Vagina (tissue), 2 donors: ENCODE data around the gene OSBPL10.

Experiments used
- POLR2A ChIP-seq, 2 donors: fragments of 450-650 bp; IDR thresholded peaks; one replicate each; pipeline ENCODE4 v1.6.1; 2017; ENCODE audit warnings: antibody characterized with exemption in 2 of 2, mild to moderate bottlenecking in 2 of 2, moderate library complexity in 2 of 2
- TF ChIP-seq, protein P1 (sequence below), 3 experiments: fragments of 450-650 bp in 2 of 3; fragments of 200-600 bp in 1 of 3; sonication (generic) in 1 of 3; IDR thresholded peaks; one replicate each; pipeline ENCODE4 v1.5.1; 2017 to 2019; ENCODE audit warnings: antibody characterized with exemption in 3 of 3, mild to moderate bottlenecking in 2 of 3, moderate library complexity in 2 of 3

DNA sequence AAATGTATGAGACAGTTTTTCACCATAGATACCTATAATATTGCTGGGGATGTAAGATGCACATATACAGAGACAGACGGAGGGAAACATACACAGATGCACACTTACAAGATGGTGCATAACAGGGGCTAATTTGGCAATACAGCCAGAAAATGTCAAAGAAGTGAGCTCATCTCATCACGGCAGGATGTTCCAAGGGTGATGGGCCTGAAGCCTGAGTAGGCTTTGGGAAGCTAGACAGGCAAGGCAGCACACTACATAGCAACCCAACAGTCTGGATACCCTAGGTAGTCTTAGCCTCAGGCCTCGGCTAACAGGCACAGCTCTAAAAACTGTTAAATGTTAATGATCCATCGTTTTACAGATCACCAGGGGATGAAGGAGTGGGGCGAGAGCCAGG is 148.5 kb downstream of the OSBPL10 start:
- TF ChIP-seq, protein P1, sequence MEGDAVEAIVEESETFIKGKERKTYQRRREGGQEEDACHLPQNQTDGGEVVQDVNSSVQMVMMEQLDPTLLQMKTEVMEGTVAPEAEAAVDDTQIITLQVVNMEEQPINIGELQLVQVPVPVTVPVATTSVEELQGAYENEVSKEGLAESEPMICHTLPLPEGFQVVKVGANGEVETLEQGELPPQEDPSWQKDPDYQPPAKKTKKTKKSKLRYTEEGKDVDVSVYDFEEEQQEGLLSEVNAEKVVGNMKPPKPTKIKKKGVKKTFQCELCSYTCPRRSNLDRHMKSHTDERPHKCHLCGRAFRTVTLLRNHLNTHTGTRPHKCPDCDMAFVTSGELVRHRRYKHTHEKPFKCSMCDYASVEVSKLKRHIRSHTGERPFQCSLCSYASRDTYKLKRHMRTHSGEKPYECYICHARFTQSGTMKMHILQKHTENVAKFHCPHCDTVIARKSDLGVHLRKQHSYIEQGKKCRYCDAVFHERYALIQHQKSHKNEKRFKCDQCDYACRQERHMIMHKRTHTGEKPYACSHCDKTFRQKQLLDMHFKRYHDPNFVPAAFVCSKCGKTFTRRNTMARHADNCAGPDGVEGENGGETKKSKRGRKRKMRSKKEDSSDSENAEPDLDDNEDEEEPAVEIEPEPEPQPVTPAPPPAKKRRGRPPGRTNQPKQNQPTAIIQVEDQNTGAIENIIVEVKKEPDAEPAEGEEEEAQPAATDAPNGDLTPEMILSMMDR (IDR thresholded peaks at IDR 0.05) = no peak
- no peak for TF ChIP-seq POLR2A (IDR thresholded peaks at IDR 0.05)
